Measurements from ENCODE around the gene LRRC8E.

GRCh38 chr19:7924651-7925170 is 36.4 kb downstream of the LRRC8E start:
- TF ChIP-seq EZH2phosphoT487 (IDR thresholded peaks at IDR 0.05; ENCODE audit: low read depth, severe bottlenecking, unreplicated experiment) (no peak), EZH2 (IDR thresholded peaks at IDR 0.05; ENCODE audit: borderline replicate concordance) (no peak)
- TF ChIP-seq, protein P1, sequence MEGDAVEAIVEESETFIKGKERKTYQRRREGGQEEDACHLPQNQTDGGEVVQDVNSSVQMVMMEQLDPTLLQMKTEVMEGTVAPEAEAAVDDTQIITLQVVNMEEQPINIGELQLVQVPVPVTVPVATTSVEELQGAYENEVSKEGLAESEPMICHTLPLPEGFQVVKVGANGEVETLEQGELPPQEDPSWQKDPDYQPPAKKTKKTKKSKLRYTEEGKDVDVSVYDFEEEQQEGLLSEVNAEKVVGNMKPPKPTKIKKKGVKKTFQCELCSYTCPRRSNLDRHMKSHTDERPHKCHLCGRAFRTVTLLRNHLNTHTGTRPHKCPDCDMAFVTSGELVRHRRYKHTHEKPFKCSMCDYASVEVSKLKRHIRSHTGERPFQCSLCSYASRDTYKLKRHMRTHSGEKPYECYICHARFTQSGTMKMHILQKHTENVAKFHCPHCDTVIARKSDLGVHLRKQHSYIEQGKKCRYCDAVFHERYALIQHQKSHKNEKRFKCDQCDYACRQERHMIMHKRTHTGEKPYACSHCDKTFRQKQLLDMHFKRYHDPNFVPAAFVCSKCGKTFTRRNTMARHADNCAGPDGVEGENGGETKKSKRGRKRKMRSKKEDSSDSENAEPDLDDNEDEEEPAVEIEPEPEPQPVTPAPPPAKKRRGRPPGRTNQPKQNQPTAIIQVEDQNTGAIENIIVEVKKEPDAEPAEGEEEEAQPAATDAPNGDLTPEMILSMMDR (IDR thresholded peaks at IDR 0.05; ENCODE audit: poor library complexity) = no peak
